Small intestine (tissue), 7 donors: Measurements from ENCODE around the gene DCDC2. TPM values are rescaled to one million over a fixed set of nuclear protein-coding genes. Genes with fewer than 3 reads are reported as not detected.
A peak's percentile ranks its signal among the peaks of the same experiment; 100 is the strongest.
"Not testable (repeated sequence)": the region's sequence is repeated elsewhere in the genome, so short reads cannot be mapped to it uniquely, and the experiment has no call there.

Experiments
- DNase-seq, 2 donors: peaks; one replicate each; pipeline versions ENCODE4 v3.0.0 to v3.0.0-alpha.2; 2013
- FAIRE-seq: peaks from 2 replicates; lab custom pipeline; 2012; peaks lifted over from hg19 to GRCh38; lab: Jason Lieb, UNC
- H3K27ac ChIP-seq, 3 donors: one replicate each; pipeline ENCODE4 v1.5.1; 2013; ENCODE audit warnings: low read length in 2 of 3, mild to moderate bottlenecking in 2 of 3, control low read depth in 1 of 3, inconsistent platforms in 1 of 3, low read depth in 1 of 3, moderate library complexity in 1 of 3
- H3K27me3 ChIP-seq, 3 donors: one replicate each; pipeline ENCODE4 v1.6.1; 2013; ENCODE audit warnings: low read length in 3 of 3, inconsistent platforms in 1 of 3; ENCODE audit not compliant: control insufficient read depth in 3 of 3, insufficient read depth in 3 of 3
- H3K36me3 ChIP-seq, 3 donors: one replicate each; pipeline ENCODE4 v1.6.1; 2013; ENCODE audit warnings: low read length in 3 of 3, inconsistent platforms in 1 of 3, low read depth in 1 of 3, mild to moderate bottlenecking in 1 of 3, moderate library complexity in 1 of 3; ENCODE audit not compliant: control insufficient read depth in 3 of 3, insufficient read depth in 2 of 3
- H3K4me1 ChIP-seq, 3 donors: one replicate each; pipeline ENCODE4 v1.6.1; 2013; ENCODE audit warnings: low read length in 2 of 3, inconsistent platforms in 1 of 3, low read depth in 1 of 3, mild to moderate bottlenecking in 1 of 3, moderate library complexity in 1 of 3; ENCODE audit not compliant: control insufficient read depth in 3 of 3, insufficient read depth in 2 of 3
- H3K4me3 ChIP-seq, 3 donors: one replicate each; pipeline ENCODE4 v1.5.1; 2013; ENCODE audit warnings: low read length in 3 of 3, control low read depth in 1 of 3, inconsistent platforms in 1 of 3, low read depth in 1 of 3, mild to moderate bottlenecking in 1 of 3, moderate library complexity in 1 of 3
- H3K9me3 ChIP-seq, 2 donors: one replicate each; pipeline ENCODE4 v1.6.1; 2013; ENCODE audit warnings: low read depth in 1 of 2, low read length in 1 of 2; ENCODE audit not compliant: control insufficient read depth in 2 of 2, insufficient read depth in 1 of 2
- WGBS, 3 donors: extraction: QIAGEN DNeasy Blood & Tissue Kit; methylation state at CpG; one replicate each; pipeline ENCODE4 v1.1.7; 2013; 5-methylcytosine and 5-hydroxymethylcytosine counted together
- polyA plus RNA-seq, 4 donors: library from polyadenylated mRNA; stranded (reverse) in 3 of 4; unstranded in 1 of 4; fragments of 200-250 nt in 3 of 4; fragments of 120-200 nt in 1 of 4; gene quantifications; one replicate each; pipeline versions ENCODE4 v1.2.1 to v1.2.3, GENCODE V29; 2013
- donor health status: healthy with polysubstance abuse.
- donor health status: control.
- donor health status: control.
- donor health status: Bipolar disorder and iron deficiency.
- donor health status: healthy.

The DCDC2 gene
- polyA plus RNA-seq, 4 donors, result 0.49 to 6.9 TPM; not detected in 2

DNA sequence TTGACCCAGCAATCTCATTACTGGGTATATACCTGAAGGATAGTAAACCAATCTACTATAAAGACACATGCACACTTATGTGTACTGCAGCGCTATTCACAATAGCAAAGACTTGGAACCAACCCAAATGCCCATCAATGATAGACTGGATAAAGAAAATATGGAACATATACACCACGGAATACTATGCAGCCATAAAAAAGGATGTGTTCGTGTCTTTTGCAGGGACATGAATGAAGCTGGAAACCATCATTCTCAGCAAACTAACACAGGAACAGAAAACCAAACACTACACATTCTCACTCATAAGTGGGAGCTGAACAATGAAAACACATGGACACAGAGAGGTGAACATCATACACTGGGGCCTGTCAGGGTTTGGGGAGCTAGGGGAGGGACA lies 153.7 kb downstream of the DCDC2 start:
- H3K9me3 ChIP-seq, FAIRE-seq, H3K36me3 ChIP-seq, H3K4me3 ChIP-seq, DNase-seq, H3K4me1 ChIP-seq, H3K27me3 ChIP-seq, H3K27ac ChIP-seq: not testable (repeated sequence)
- 87 to 96% (median 92%) methylated on average over 3 of the region's 3 CpGs for WGBS, 3 donors

DNA sequence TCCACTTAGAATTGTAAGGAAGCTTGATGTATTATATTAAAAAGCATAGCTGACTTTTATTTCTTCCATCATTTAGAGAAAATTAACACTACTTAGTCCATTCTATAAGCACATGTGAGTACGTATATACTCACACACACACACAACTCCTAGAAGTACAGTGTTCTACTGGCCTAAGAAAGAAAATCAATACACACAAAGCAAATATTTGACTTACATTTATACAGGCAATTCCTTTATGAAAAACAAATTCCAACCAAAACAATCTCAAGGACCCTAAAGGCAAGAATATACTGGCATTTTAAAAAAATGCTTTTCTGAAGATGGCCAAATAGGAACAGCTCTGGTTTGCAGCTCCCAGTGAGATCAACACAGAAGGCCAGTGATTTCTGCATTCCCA lies 160.0 kb downstream of the DCDC2 start:
- 78 to 89% (median 87%) methylated on average over 1 of the region's 1 CpG for WGBS, 3 donors
- Histone ChIP-seq H3K4me3 (no peak overlapping the region), H3K27ac (no peak overlapping the region), H3K27me3 (no peaks in the 10 kb centered on the region), H3K9me3 (no peaks in the 10 kb centered on the region), H3K36me3 (peaks cover 0 to 4% (median 0%) of the 10 kb centered on the region in 3 donors), H3K4me1 (peaks cover 0 to 10% (median 0%) of the 10 kb centered on the region in 3 donors)
- FAIRE-seq (no peak), DNase-seq (no peak)

DNA sequence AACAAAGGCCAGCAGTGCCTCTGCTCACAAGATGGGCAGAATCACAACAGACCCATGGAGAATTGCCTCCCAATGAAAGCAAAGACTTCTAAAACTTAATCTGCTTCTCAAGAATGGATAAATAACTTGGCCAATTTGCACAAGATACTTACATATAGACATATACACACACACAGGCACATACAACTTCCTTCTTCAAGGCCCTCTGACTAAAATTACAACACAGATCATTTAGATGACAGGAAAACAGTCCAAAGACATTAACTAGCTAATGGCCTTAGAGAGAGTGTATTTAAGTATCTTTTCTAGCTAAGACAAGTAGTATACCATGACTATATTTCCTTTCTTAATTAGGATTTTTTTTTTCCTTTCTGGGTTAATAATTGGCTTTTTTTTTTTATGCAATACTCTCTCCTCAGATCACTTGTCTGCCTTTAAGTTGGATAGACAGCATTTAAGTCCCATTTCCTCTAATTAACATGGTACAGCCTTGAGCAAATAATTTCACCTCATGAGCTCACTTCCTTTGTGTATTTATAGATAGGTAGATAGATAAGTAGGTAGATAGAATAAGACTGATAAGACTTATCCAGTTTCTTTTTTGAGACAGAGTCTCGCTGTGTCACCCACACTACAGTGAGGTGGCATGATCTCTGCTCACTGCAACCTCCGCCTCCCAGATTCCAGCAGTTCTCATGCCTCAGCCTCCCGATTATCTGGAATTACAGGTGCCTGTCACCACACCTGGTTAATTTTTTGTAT lies 161.8 kb downstream of the DCDC2 start:
- no peak overlapping the region for H3K4me3 ChIP-seq
- H3K27ac ChIP-seq, result no peak overlapping the region
- no peaks in the 10 kb centered on the region for H3K9me3 ChIP-seq
- no peaks in the 10 kb centered on the region for H3K27me3 ChIP-seq
- peaks cover 0 to 4% (median 0%) of the 10 kb centered on the region in 3 donors for H3K36me3 ChIP-seq
- 78 to 91% (median 81%) methylated on average over 3 of the region's 3 CpGs for WGBS, 3 donors
- FAIRE-seq, result no peak
- peaks cover 0 to 10% (median 0%) of the 10 kb centered on the region in 3 donors for H3K4me1 ChIP-seq
- DNase-seq, result peak in 1 of 2 donors; percentile 11

DNA sequence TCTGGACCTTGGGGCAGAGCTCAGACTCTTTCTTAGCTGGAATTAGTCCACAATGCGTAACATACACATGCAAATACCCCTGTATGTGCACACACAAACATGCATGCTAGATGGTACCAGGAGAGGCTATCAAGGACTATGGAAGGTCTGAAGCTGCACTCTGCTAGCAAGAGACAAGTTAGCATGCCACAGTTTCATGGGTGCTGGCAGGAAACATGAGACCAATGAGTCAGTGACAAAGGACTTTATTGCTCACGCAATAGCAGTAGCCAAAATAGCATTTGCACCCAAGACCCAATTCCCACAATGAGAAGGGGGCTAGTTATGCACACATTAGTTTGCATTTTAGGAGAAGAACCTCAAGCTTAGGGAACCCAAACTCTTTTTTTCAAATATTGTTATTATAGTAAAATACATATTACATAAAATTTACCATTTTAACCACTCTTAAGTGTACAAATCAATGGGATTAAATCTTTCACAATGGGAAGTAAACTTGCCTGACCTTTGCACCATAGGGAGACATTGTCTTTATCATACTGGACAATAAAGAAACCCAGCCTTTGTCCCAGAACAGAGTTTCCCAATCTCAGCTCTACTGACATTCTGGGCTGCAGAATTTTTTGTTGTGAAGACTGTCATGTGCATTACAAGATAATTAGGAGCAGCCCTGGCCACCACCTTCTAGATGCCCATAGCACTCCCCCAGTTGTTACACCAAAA lies 162.7 kb downstream of the DCDC2 start:
- no peaks in the 10 kb centered on the region for H3K27me3 ChIP-seq
- H3K36me3 ChIP-seq, result peaks cover 0 to 4% (median 0%) of the 10 kb centered on the region in 3 donors
- no peaks in the 10 kb centered on the region for H3K9me3 ChIP-seq
- H3K4me3 ChIP-seq, result no peak overlapping the region
- DNase-seq (peak in 1 of 2 donors; percentile 35), FAIRE-seq (no peak)
- H3K4me1 ChIP-seq, result peaks cover 0 to 10% (median 0%) of the 10 kb centered on the region in 3 donors
- no peak overlapping the region for H3K27ac ChIP-seq
- 91 to 95% (median 91%) methylated on average over 2 of the region's 2 CpGs for WGBS, 3 donors

DNA sequence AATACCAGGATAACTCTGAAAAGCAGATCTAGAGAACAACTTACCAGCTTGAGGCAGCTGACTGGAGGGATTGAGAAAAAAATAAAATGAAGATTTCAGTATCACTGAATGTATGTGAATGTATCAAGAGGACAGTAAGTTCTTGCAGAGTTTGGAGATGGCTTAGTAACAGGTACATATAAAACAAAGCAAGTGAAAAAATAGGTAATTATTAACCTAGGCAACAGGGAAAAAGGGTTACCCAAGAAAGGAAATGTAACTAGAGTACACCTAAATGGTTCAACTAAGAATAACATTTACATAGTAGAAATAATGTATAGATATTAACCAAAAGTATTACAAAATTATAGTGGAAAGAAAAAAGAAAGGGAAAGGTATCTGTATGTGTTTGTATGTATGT lies 164.5 kb downstream of the DCDC2 start:
- H3K4me1 ChIP-seq, result peaks cover 0 to 10% (median 0%) of the 10 kb centered on the region in 3 donors
- H3K27ac ChIP-seq, result no peak overlapping the region
- no peaks in the 10 kb centered on the region for H3K27me3 ChIP-seq
- FAIRE-seq (no peak), DNase-seq (no peak)
- no peak overlapping the region for H3K4me3 ChIP-seq
- no peaks in the 10 kb centered on the region for H3K9me3 ChIP-seq
- H3K36me3 ChIP-seq, result no peaks in the 10 kb centered on the region

DNA sequence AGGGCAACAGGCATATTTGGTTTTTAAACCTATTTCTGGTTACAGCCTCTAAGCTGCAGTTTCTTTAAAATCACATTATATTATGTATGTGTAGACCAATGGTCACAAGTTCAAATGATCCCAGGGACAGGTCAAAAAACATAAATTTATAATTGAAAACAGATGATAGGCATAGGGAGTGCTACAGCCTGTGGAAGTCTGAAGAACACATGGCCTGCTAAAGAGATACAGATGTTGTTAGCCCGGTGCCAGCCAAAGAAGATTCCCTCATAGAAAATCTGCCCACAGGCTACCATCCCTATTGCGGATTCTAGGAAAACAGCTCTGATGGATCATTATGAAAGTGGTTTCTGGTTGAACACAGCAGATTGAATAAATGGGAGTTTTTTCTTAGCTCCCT lies 166.5 kb downstream of the DCDC2 start:
- no peaks in the 10 kb centered on the region for H3K27me3 ChIP-seq
- H3K9me3 ChIP-seq, result no peaks in the 10 kb centered on the region
- H3K4me3 ChIP-seq, result no peak overlapping the region
- 47 to 50% (median 48%) methylated on average over 2 of the region's 2 CpGs for WGBS, 3 donors
- FAIRE-seq, result no peak
- DNase-seq, result no peak
- peaks cover 0 to 2% (median 0%) of the 10 kb centered on the region in 3 donors for H3K36me3 ChIP-seq
- H3K27ac ChIP-seq, result no peak overlapping the region
- H3K4me1 ChIP-seq, result peaks cover 0 to 10% (median 0%) of the 10 kb centered on the region in 3 donors

DNA sequence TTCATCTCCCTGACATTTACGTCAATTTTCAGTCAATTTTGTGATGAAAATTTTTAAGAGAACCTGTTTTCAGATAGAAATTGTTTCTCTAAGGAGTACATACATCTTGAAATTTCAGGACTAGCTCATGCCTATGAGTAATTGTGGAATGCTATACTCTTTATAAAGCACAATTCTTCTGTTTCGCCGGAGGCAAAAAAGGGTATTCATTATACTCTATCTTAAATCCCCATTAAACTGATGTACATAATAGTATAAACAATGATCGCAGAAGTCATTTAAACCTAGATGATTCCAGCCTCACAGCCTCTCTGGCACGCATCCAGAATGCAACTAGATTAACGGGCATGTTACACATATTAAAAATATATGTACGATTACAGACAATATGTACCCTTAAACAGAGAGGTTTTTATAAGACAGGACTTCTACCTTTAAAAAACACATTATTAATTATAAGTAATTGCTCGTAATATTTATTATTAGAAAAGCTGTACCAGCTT lies 169.2 kb downstream of the DCDC2 start:
- FAIRE-seq, result no peak

DNA sequence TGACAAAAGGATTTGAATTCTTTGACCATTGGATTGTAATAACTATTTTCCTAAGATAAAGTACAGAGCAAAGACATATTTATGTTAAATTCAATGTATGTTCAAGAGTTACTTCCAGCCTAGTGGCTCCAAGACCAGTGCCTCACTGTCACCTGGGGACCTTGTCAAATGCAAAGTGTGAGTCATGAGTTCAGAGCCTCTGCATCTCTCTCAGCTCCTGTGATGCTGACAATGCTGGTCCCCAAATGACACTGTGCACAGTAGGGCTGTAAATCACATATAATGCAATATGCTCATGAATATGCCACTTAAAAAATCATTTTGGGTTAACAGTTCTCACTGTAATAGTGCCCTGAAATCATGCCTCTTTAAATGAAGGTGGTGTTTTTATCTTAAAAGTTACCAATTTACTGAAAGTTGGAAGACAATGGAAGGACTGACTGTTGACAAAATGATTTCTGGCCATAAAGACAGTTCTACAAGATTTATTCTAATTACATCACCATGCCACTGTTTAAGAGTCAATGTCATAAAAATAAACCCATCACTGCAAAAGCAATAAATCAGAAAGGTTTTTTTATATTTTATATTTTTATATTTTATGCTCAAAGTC lies 169.8 kb downstream of the DCDC2 start:
- FAIRE-seq, result no peak

More for the DNA sequence above, 169.2 kb downstream of the DCDC2 start:
- Histone ChIP-seq H3K4me1 (no peaks in the 10 kb centered on the region), H3K27ac (no peak overlapping the region), H3K27me3 (no peaks in the 10 kb centered on the region), H3K4me3 (no peak overlapping the region), H3K9me3 (peaks cover 0 to 2% of the 10 kb centered on the region in 2 donors), H3K36me3 (peaks cover 0 to 2% (median 0%) of the 10 kb centered on the region in 3 donors)
- 60 to 76% (median 72%) methylated on average over 8 of the region's 8 CpGs for WGBS, 3 donors
- no peak for DNase-seq

More for the DNA sequence above, 169.8 kb downstream of the DCDC2 start:
- no peak for DNase-seq
- peaks cover 0 to 2% (median 0%) of the 10 kb centered on the region in 3 donors for H3K36me3 ChIP-seq
- peaks cover 0 to 8% of the 10 kb centered on the region in 2 donors for H3K9me3 ChIP-seq
- no peak overlapping the region for H3K4me3 ChIP-seq
- H3K27ac ChIP-seq, result no peak overlapping the region
- H3K27me3 ChIP-seq, result no peaks in the 10 kb centered on the region
- H3K4me1 ChIP-seq, result no peaks in the 10 kb centered on the region
